T-cell (primary cell): ENCODE data around the gene CXCL6. TPM values are rescaled to one million over a fixed set of nuclear protein-coding genes. Genes with fewer than 3 reads are reported as not detected.

ENCODE experiments used
- ATAC-seq, 4 experiments: fragments of 200-7000 bp in 3 of 4; fragments of 150-1000 bp in 1 of 4; cut with Tn5 transposase; replicated peaks in 1 of 4; 1 replicate in 3 of 4; 2 replicates in 1 of 4; pipeline ENCODE4 v1.10.0; 2021; ENCODE audit warnings: moderate library complexity in 3 of 4, mild to moderate bottlenecking in 2 of 4, moderate number of reproducible peaks in 1 of 4
- CTCF ChIA-PET, 2 donors: fragments of 300-600 bp; sonication (Branson Sonifier 250); formaldehyde crosslinking; loops; one replicate each; lab custom pipeline; 2022; ENCODE audit warnings: antibody characterized with exemption in 2 of 2; lab: Charles Lee
- POLR2A ChIA-PET, 2 donors: fragments of 300-600 bp; sonication (Branson Sonifier 250); formaldehyde crosslinking; loops; one replicate each; lab custom pipeline; 2022; ENCODE audit warnings: antibody characterized with exemption in 2 of 2; lab: Charles Lee
- DNase-seq, 35 experiments: peaks; one replicate each; pipeline versions ENCODE4 v3.0.0 to v3.0.0-alpha.2; 2013 to 2023
- H3K27ac ChIP-seq: one replicate; pipeline ENCODE4 v1.5.1; 2013; ENCODE audit warnings: low read length
- H3K27me3 ChIP-seq, 2 experiments: replicated peaks in 1 of 2; 1 replicate in 1 of 2; 2 replicates in 1 of 2; pipeline versions ENCODE4 v1.6.1 to v1.7.0; 2013; ENCODE audit warnings: low read length in 1 of 2, mixed read lengths in 1 of 2; ENCODE audit not compliant: control insufficient read depth in 2 of 2, insufficient read depth in 2 of 2; ENCODE audit errors: extremely low read depth in 1 of 2
- H3K36me3 ChIP-seq, 2 donors: 1 replicate in 1 of 2; 2 replicates in 1 of 2; pipeline versions ENCODE4 v1.6.1 to v1.7.0; 2013; ENCODE audit warnings: low read length in 1 of 2; ENCODE audit not compliant: control insufficient read depth in 2 of 2, insufficient read depth in 1 of 2; ENCODE audit errors: extremely low read depth in 1 of 2
- H3K4me1 ChIP-seq, 2 experiments: 1 replicate in 1 of 2; 2 replicates in 1 of 2; pipeline versions ENCODE4 v1.6.1 to v1.7.0; 2013; ENCODE audit warnings: low read length in 2 of 2, mixed read lengths in 1 of 2; ENCODE audit not compliant: insufficient read depth in 2 of 2, control insufficient read depth in 1 of 2; ENCODE audit errors: extremely low read depth in 1 of 2
- H3K4me3 ChIP-seq, 2 donors: 1 replicate in 1 of 2; 2 replicates in 1 of 2; pipeline versions ENCODE4 v1.5.1 to v1.7.0; 2013; ENCODE audit warnings: mild to moderate bottlenecking in 2 of 2, low read length in 1 of 2, moderate library complexity in 1 of 2; ENCODE audit not compliant: control insufficient read depth in 1 of 2; ENCODE audit errors: extremely low read depth in 1 of 2
- H3K9me3 ChIP-seq: 2 replicates; pipeline ENCODE4 v1.7.0; 2013
- H3K27ac Mint-ChIP-seq, 2 donors: one replicate each; pipeline ENCODE4 v1.8.0; 2020 to 2021; ENCODE audit warnings: mild to moderate bottlenecking in 2 of 2, mixed read lengths in 2 of 2
- H3K27me3 Mint-ChIP-seq, 2 donors: one replicate each; pipeline ENCODE4 v1.8.0; 2021 to 2022; ENCODE audit warnings: mixed read lengths in 2 of 2
- H3K36me3 Mint-ChIP-seq: one replicate; pipeline ENCODE4 v1.8.0; 2021; ENCODE audit warnings: mixed read lengths
- H3K4me1 Mint-ChIP-seq, 3 donors: one replicate each; pipeline ENCODE4 v1.8.0; 2020 to 2022; ENCODE audit warnings: mixed read lengths in 3 of 3, mild to moderate bottlenecking in 1 of 3
- H3K4me3 Mint-ChIP-seq, 3 donors: one replicate each; pipeline ENCODE4 v1.8.0; 2020 to 2022; ENCODE audit warnings: mild to moderate bottlenecking in 3 of 3, mixed read lengths in 3 of 3, moderate library complexity in 3 of 3
- H3K9me3 Mint-ChIP-seq, 3 donors: one replicate each; pipeline ENCODE4 v1.8.0; 2020 to 2022; ENCODE audit warnings: mixed read lengths in 3 of 3
- WGBS: methylation state at CpG from one replicate; pipeline ENCODE4 v1.1.5; 2013; ENCODE audit warnings: missing lambda C conversion rate; ENCODE audit not compliant: insufficient coverage; 5-methylcytosine and 5-hydroxymethylcytosine counted together
- total RNA-seq, 35 experiments: library from RNA in 6 of 35; stranded (reverse) in 6 of 35; fragments of 120-200 nt in 1 of 35; gene quantifications; one replicate each; pipeline versions ENCODE4 v1.2.1 to v1.2.4 and lab custom pipeline; 2013 to 2026

The CXCL6 gene
- total RNA-seq, 5 donors from 2014 or later (not counting 1 experiment from before 2014, with no cell fraction given) = not detected

- Histone ChIP-seq H3K9me3 (no peaks in the 10 kb centered on the region), H3K27me3 (no peaks in the 10 kb centered on the region), H3K27ac (no peak overlapping the region), H3K36me3 (no peaks in the 10 kb centered on the region), H3K4me3 (no peak overlapping the region), H3K4me1 (no peaks in the 10 kb centered on the region)
- Mint-ChIP-seq H3K4me1 (no peaks in the 10 kb centered on the region), H3K36me3 (no peaks in the 10 kb centered on the region), H3K9me3 (peaks cover 0 to 4% (median 0%) of the 10 kb centered on the region in 3 donors), H3K27me3 (peaks cover 0 to 3% of the 10 kb centered on the region in 2 donors), H3K27ac (no peak overlapping the region), H3K4me3 (no peak overlapping the region)
- CTCF ChIA-PET = no interaction called here
- WGBS = no CpG with 5 or more reads among the region's 1 CpG
- DNase-seq (no peak), ATAC-seq (no peak)
- POLR2A ChIA-PET = no interaction called here
Measured at GRCh38 chr4:73862322-73862721, 25.8 kb downstream of the CXCL6 start.

- no peak overlapping the region for H3K4me3 Mint-ChIP-seq
- no peak overlapping the region for H3K27ac Mint-ChIP-seq
- Histone ChIP-seq H3K27ac (no peak overlapping the region), H3K27me3 (peaks cover 0 to 6% of the 10 kb centered on the region in 2 experiments), H3K4me3 (no peak overlapping the region), H3K36me3 (no peaks in the 10 kb centered on the region), H3K4me1 (peaks cover 0 to 4% of the 10 kb centered on the region in 2 experiments), H3K9me3 (no peaks in the 10 kb centered on the region)
- peaks cover 0 to 6% (median 2%) of the 10 kb centered on the region in 3 donors for H3K4me1 Mint-ChIP-seq
- peaks cover 12 to 13% of the 10 kb centered on the region in 2 donors for H3K27me3 Mint-ChIP-seq
- ATAC-seq (no peak), DNase-seq (no peak)
- CTCF ChIA-PET = no interaction called here
- peaks cover 0 to 4% (median 0%) of the 10 kb centered on the region in 3 donors for H3K9me3 Mint-ChIP-seq
- 100% methylated on average over 1 of the region's 2 CpGs for WGBS
- POLR2A ChIA-PET = no interaction called here
- no peaks in the 10 kb centered on the region for H3K36me3 Mint-ChIP-seq
Measured at GRCh38 chr4:73864365-73864764, 27.9 kb downstream of the CXCL6 start.

GRCh38 chr4:73864961-73865360, 28.5 kb downstream of the CXCL6 start:
- Mint-ChIP-seq H3K9me3 (peaks cover 0 to 4% (median 0%) of the 10 kb centered on the region in 3 donors), H3K4me1 (peaks cover 0 to 6% (median 4%) of the 10 kb centered on the region in 3 donors), H3K4me3 (no peak overlapping the region), H3K36me3 (no peaks in the 10 kb centered on the region), H3K27ac (no peak overlapping the region), H3K27me3 (peaks cover 18 to 19% of the 10 kb centered on the region in 2 donors)
- no peak overlapping the region for H3K27ac ChIP-seq
- 72% methylated on average over 2 of the region's 8 CpGs for WGBS
- no peaks in the 10 kb centered on the region for H3K36me3 ChIP-seq
- H3K4me1 ChIP-seq = peaks cover 0 to 4% of the 10 kb centered on the region in 2 experiments
- ChIA-PET POLR2A (no interaction called here), CTCF (no interaction called here)
- peaks cover 0 to 11% of the 10 kb centered on the region in 2 experiments for H3K27me3 ChIP-seq
- no peak overlapping the region for H3K4me3 ChIP-seq
- DNase-seq (no peak), ATAC-seq (no peak)
- H3K9me3 ChIP-seq = no peaks in the 10 kb centered on the region

GRCh38 chr4:73865431-73866096, 29.1 kb downstream of the CXCL6 start:
- no peak for ATAC-seq
- Mint-ChIP-seq H3K36me3 (no peaks in the 10 kb centered on the region), H3K4me3 (no peak overlapping the region), H3K4me1 (peaks cover 0 to 6% (median 4%) of the 10 kb centered on the region in 3 donors), H3K27ac (no peak overlapping the region), H3K27me3 (peaks cover 18 to 20% of the 10 kb centered on the region in 2 donors), H3K9me3 (peaks cover 0 to 4% (median 0%) of the 10 kb centered on the region in 3 donors)
- CTCF ChIA-PET = no interaction called here
- Histone ChIP-seq H3K27me3 (peaks cover 0 to 14% of the 10 kb centered on the region in 2 experiments), H3K27ac (no peak overlapping the region), H3K4me1 (peaks cover 0 to 4% of the 10 kb centered on the region in 2 experiments), H3K4me3 (no peak overlapping the region), H3K36me3 (no peaks in the 10 kb centered on the region), H3K9me3 (no peaks in the 10 kb centered on the region)
- no peak for DNase-seq
- WGBS = 59% methylated on average over 3 of the region's 5 CpGs
- POLR2A ChIA-PET = no interaction called here

- H3K9me3 Mint-ChIP-seq = peaks cover 0 to 4% (median 0%) of the 10 kb centered on the region in 3 donors
- Histone ChIP-seq H3K4me3 (no peak overlapping the region), H3K36me3 (no peaks in the 10 kb centered on the region), H3K27me3 (peaks cover 0 to 14% of the 10 kb centered on the region in 2 experiments), H3K4me1 (peaks cover 0 to 4% of the 10 kb centered on the region in 2 experiments), H3K9me3 (no peaks in the 10 kb centered on the region), H3K27ac (no peak overlapping the region)
- H3K36me3 Mint-ChIP-seq = no peaks in the 10 kb centered on the region
- ChIA-PET CTCF (no interaction called here), POLR2A (no interaction called here)
- H3K27me3 Mint-ChIP-seq = peaks cover 18 to 20% of the 10 kb centered on the region in 2 donors
- no peak overlapping the region for H3K4me3 Mint-ChIP-seq
- H3K4me1 Mint-ChIP-seq = peaks cover 0 to 6% (median 4%) of the 10 kb centered on the region in 3 donors
- WGBS = no CpG with 5 or more reads among the region's 2 CpGs
- no peak overlapping the region for H3K27ac Mint-ChIP-seq
- ATAC-seq (no peak), DNase-seq (no peak)
Measured at GRCh38 chr4:73866246-73866645, 29.8 kb downstream of the CXCL6 start.

- no peaks in the 10 kb centered on the region for H3K9me3 ChIP-seq
- DNase-seq (no peak), ATAC-seq (no peak)
- POLR2A ChIA-PET = no interaction called here
- no peak overlapping the region for H3K27ac ChIP-seq
- H3K4me3 ChIP-seq = no peak overlapping the region
- H3K27me3 ChIP-seq = peaks cover 0 to 14% of the 10 kb centered on the region in 2 experiments
- H3K4me3 Mint-ChIP-seq = no peak overlapping the region
- H3K27me3 Mint-ChIP-seq = peaks cover 18 to 20% of the 10 kb centered on the region in 2 donors
- no peaks in the 10 kb centered on the region for H3K36me3 ChIP-seq
- H3K9me3 Mint-ChIP-seq = no peaks in the 10 kb centered on the region
- no peaks in the 10 kb centered on the region for H3K36me3 Mint-ChIP-seq
- WGBS = no CpG with 5 or more reads among the region's 3 CpGs
- peaks cover 0 to 4% of the 10 kb centered on the region in 2 experiments for H3K4me1 ChIP-seq
- H3K4me1 Mint-ChIP-seq = peaks cover 0 to 6% (median 4%) of the 10 kb centered on the region in 3 donors
- CTCF ChIA-PET = no interaction called here
- no peak overlapping the region for H3K27ac Mint-ChIP-seq
Measured at GRCh38 chr4:73867783-73868182, 31.3 kb downstream of the CXCL6 start.
